Activated naive CD4-positive, alpha-beta T cell treated with anti-CD3 and anti-CD28 coated beads, Interleukin-2, amount 50 U/mL, for 24 hours (primary cell): ENCODE results near the gene ZFAND3.
A peak's percentile ranks its signal among the peaks of the same experiment; 100 is the strongest.

Experiments used
- H3K27ac Mint-ChIP-seq: one replicate; pipeline ENCODE4 v1.8.0; 2021; ENCODE audit warnings: mild to moderate bottlenecking, mixed read lengths
- H3K27me3 Mint-ChIP-seq: one replicate; pipeline ENCODE4 v1.8.0; 2021; ENCODE audit warnings: mixed read lengths
- H3K36me3 Mint-ChIP-seq: one replicate; pipeline ENCODE4 v1.8.0; 2021; ENCODE audit warnings: mixed read lengths
- H3K4me1 Mint-ChIP-seq: one replicate; pipeline ENCODE4 v1.8.0; 2021; ENCODE audit warnings: mixed read lengths
- H3K4me3 Mint-ChIP-seq: one replicate; pipeline ENCODE4 v1.8.0; 2021; ENCODE audit warnings: mild to moderate bottlenecking, mixed read lengths
- H3K9me3 Mint-ChIP-seq: one replicate; pipeline ENCODE4 v1.8.0; 2021; ENCODE audit warnings: mixed read lengths

The ZFAND3 gene

GRCh38 chr6:38016824-38017223, 197.3 kb downstream of the ZFAND3 start:
- Mint-ChIP-seq H3K4me1 (peaks cover 56% of the 10 kb centered on the region), H3K27ac (no peak overlapping the region), H3K27me3 (no peaks in the 10 kb centered on the region), H3K36me3 (peaks cover 2% of the 10 kb centered on the region), H3K4me3 (no peak overlapping the region), H3K9me3 (no peaks in the 10 kb centered on the region)

DNA sequence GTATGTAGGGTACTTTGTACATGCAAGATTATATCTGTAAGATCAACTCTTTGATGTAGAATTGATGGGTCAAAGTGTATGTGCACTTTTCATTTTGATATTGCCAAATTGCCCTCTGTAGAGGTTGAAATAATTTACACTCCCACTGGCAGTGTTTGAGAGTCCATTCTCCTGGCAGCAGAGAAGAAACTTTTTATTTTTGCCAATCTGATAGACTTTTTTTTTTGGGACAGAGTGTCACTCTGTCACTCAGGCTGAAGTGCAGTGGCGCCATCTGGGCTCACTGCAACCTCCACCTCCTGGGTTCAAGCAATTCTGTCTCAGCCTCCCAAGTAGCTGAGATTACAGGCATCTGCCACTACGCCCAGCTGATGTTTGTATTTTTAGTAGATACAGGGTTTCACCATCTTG, 199.2 kb downstream of the ZFAND3 start:
- H3K27me3 Mint-ChIP-seq = no peaks in the 10 kb centered on the region
- H3K4me3 Mint-ChIP-seq = no peak overlapping the region
- peaks cover 2% of the 10 kb centered on the region for H3K36me3 Mint-ChIP-seq
- H3K4me1 Mint-ChIP-seq = peaks cover 61% of the 10 kb centered on the region
- no peaks in the 10 kb centered on the region for H3K9me3 Mint-ChIP-seq
- H3K27ac Mint-ChIP-seq = no peak overlapping the region

- Mint-ChIP-seq H3K4me3 (no peak overlapping the region), H3K36me3 (peaks cover 6% of the 10 kb centered on the region), H3K4me1 (peaks cover 56% of the 10 kb centered on the region), H3K9me3 (no peaks in the 10 kb centered on the region), H3K27ac (no peak overlapping the region), H3K27me3 (no peaks in the 10 kb centered on the region)
Measured at GRCh38 chr6:38020593-38020992, 201.1 kb downstream of the ZFAND3 start.

GRCh38 chr6:38021029-38021428, 201.5 kb downstream of the ZFAND3 start:
- no peak overlapping the region for H3K4me3 Mint-ChIP-seq
- no peaks in the 10 kb centered on the region for H3K9me3 Mint-ChIP-seq
- peaks cover 6% of the 10 kb centered on the region for H3K36me3 Mint-ChIP-seq
- no peak overlapping the region for H3K27ac Mint-ChIP-seq
- no peaks in the 10 kb centered on the region for H3K27me3 Mint-ChIP-seq
- peaks cover 60% of the 10 kb centered on the region for H3K4me1 Mint-ChIP-seq

DNA sequence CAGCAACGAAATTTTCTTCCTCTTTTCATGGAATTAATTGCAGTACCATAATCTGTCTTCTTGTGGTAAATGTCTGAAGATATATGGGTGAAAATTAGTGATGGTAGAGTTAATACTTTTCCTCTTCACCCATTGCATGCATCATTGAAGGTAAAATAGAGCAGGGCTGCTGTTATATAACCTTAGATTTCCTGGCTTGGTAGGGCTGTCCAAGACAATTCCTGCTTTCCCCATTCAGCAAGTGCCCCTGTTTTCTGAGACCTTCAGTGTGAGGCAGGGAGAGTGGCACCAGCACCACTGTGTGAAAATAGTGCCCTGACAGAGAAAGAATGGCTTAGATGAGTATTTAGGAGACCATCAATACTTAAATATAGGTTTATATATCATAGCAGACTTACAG, 202.0 kb downstream of the ZFAND3 start:
- H3K4me1 Mint-ChIP-seq = peaks cover 60% of the 10 kb centered on the region
- no peaks in the 10 kb centered on the region for H3K27me3 Mint-ChIP-seq
- H3K4me3 Mint-ChIP-seq = no peak overlapping the region
- peaks cover 6% of the 10 kb centered on the region for H3K36me3 Mint-ChIP-seq
- H3K9me3 Mint-ChIP-seq = no peaks in the 10 kb centered on the region
- H3K27ac Mint-ChIP-seq = peak overlapping the region; percentile 51

DNA sequence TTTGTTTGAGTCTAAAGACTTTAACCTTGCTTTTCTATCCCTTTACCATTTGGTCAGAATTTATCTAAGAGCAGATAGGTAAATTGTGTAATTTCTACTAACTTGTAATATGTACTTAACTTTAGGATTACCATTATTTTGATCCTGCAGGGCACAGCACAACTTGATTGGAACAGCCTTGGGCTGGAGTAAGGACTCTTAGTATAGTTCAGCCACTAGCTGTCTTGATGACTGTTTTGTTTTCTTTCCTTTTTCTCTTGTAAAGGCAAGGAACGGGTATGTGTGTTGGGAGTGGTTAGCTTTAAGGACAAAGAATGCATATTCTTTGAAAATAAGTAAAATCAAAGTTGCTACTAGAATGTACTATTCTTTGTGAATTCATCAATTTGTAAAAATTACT, 203.2 kb downstream of the ZFAND3 start:
- no peaks in the 10 kb centered on the region for H3K9me3 Mint-ChIP-seq
- H3K27ac Mint-ChIP-seq = no peak overlapping the region
- peaks cover 6% of the 10 kb centered on the region for H3K36me3 Mint-ChIP-seq
- no peak overlapping the region for H3K4me3 Mint-ChIP-seq
- peaks cover 66% of the 10 kb centered on the region for H3K4me1 Mint-ChIP-seq
- H3K27me3 Mint-ChIP-seq = no peaks in the 10 kb centered on the region

GRCh38 chr6:38024908-38025307, 205.4 kb downstream of the ZFAND3 start:
- Mint-ChIP-seq H3K9me3 (no peaks in the 10 kb centered on the region), H3K36me3 (peaks cover 6% of the 10 kb centered on the region), H3K27me3 (no peaks in the 10 kb centered on the region), H3K4me1 (peaks cover 72% of the 10 kb centered on the region), H3K4me3 (no peak overlapping the region), H3K27ac (no peak overlapping the region)

DNA sequence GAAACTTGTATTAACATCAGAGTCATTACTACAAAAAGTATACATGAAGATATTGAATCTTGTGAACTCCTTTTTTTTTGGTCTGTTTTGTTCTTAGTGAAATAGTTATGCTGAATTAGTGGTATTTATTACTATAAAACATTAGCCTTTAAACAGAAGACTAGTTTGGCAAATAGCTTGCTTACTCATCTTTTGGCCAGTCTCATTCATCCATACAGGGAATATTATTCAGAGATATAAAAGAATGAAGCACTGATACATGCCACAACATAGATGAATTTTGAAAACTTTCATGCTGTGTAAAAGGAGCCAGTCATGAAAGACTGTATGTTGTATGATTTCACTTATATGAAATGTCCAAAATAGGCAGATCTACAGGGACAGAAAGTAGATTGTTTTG, 205.9 kb downstream of the ZFAND3 start:
- no peaks in the 10 kb centered on the region for H3K9me3 Mint-ChIP-seq
- peaks cover 6% of the 10 kb centered on the region for H3K36me3 Mint-ChIP-seq
- no peaks in the 10 kb centered on the region for H3K27me3 Mint-ChIP-seq
- H3K4me1 Mint-ChIP-seq = peaks cover 76% of the 10 kb centered on the region
- H3K4me3 Mint-ChIP-seq = no peak overlapping the region
- no peak overlapping the region for H3K27ac Mint-ChIP-seq

DNA sequence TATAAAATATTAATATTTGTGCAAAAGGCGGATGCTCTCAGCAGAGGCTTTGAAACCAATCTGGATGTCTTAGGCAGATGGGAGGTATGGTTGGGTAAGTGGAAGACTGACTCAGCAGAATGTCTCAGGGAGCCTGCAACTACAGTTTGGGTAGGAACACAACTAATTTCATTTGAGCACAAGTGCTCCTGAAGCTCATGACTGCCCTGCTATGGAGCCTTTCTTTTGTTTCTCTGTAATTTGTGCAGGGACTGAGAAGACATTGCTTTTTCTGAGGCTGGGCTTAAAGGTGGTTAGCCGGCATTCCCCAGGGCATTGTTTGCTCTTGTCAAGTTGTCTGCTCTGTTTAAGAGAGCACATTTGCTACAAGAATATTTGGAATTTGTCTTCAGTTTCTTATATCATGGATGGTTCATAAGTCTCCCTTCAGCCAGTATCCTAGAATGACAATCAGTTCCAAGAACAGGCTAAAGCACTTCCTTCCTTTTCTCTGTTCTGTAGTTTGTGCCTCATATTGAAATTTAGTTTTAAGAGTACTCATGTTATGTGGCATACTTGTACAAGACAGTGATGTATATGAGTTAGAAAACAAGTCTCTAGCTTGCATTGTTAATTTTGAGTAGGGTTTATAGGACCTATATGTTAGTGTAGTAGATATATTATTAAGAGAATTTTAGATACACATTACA, 208.3 kb downstream of the ZFAND3 start:
- Mint-ChIP-seq H3K27me3 (no peaks in the 10 kb centered on the region), H3K4me1 (peaks cover 76% of the 10 kb centered on the region), H3K36me3 (peaks cover 7% of the 10 kb centered on the region), H3K4me3 (no peak overlapping the region), H3K27ac (no peak overlapping the region), H3K9me3 (no peaks in the 10 kb centered on the region)

DNA sequence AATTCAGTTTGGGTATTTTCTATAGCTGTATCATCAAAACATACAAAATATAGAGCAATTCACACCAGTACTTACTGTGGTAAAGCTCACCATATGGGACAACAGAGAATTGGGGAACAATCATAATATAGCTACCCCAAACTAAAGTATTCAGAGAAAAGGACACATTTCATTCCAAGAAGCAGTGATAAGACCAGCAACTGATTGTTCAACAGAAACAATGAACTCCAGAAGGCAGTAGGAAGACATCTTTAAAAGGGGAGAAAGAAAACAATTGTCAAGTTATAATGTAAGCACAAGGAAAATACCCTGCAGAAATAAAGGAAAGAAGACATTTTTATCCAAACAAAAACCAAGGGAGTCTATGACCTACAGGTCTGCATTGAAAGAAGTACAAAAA, 210.9 kb downstream of the ZFAND3 start:
- Mint-ChIP-seq H3K36me3 (peaks cover 1% of the 10 kb centered on the region), H3K4me1 (peaks cover 93% of the 10 kb centered on the region), H3K27ac (no peak overlapping the region), H3K9me3 (no peaks in the 10 kb centered on the region), H3K4me3 (no peak overlapping the region), H3K27me3 (no peaks in the 10 kb centered on the region)

- Mint-ChIP-seq H3K4me1 (peaks cover 85% of the 10 kb centered on the region), H3K4me3 (no peak overlapping the region), H3K27ac (no peak overlapping the region), H3K27me3 (no peaks in the 10 kb centered on the region), H3K9me3 (no peaks in the 10 kb centered on the region), H3K36me3 (peaks cover 5% of the 10 kb centered on the region)
Measured at GRCh38 chr6:38032797-38033196, 213.3 kb downstream of the ZFAND3 start.

- peaks cover 6% of the 10 kb centered on the region for H3K36me3 Mint-ChIP-seq
- H3K4me1 Mint-ChIP-seq = peaks cover 82% of the 10 kb centered on the region
- no peaks in the 10 kb centered on the region for H3K27me3 Mint-ChIP-seq
- no peaks in the 10 kb centered on the region for H3K9me3 Mint-ChIP-seq
- H3K4me3 Mint-ChIP-seq = no peak overlapping the region
- no peak overlapping the region for H3K27ac Mint-ChIP-seq
Measured at GRCh38 chr6:38033442-38033982, 214.0 kb downstream of the ZFAND3 start.

GRCh38 chr6:38034274-38034914, 214.9 kb downstream of the ZFAND3 start:
- Mint-ChIP-seq H3K4me3 (peak overlapping the region; percentile 15), H3K36me3 (peaks cover 6% of the 10 kb centered on the region), H3K9me3 (no peaks in the 10 kb centered on the region), H3K27me3 (no peaks in the 10 kb centered on the region), H3K27ac (no peak overlapping the region), H3K4me1 (peaks cover 78% of the 10 kb centered on the region)

GRCh38 chr6:38035478-38035877, 216.0 kb downstream of the ZFAND3 start:
- Mint-ChIP-seq H3K27me3 (no peaks in the 10 kb centered on the region), H3K9me3 (no peaks in the 10 kb centered on the region), H3K27ac (no peak overlapping the region), H3K36me3 (peaks cover 6% of the 10 kb centered on the region), H3K4me3 (no peak overlapping the region), H3K4me1 (peaks cover 72% of the 10 kb centered on the region)

DNA sequence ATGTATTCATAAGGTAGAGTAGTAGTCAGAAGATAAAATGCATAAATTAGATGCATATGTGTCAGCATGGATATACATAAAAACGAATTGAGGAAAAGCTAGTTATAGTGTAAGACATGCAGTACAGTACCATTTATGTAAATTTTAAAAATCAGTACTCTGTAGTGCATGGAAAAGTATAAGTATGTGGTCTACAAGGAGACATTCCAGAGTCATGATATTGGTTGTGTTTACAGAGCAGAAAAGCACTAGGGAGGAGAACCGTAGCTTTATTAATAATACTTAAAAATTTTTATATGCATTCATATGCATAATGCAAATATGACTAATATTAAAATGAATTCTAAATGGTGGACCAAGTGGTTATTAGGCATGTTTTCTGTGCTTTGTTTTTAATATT, 220.0 kb downstream of the ZFAND3 start:
- peaks cover 46% of the 10 kb centered on the region for H3K4me1 Mint-ChIP-seq
- H3K27ac Mint-ChIP-seq = no peak overlapping the region
- no peaks in the 10 kb centered on the region for H3K27me3 Mint-ChIP-seq
- peaks cover 5% of the 10 kb centered on the region for H3K36me3 Mint-ChIP-seq
- no peaks in the 10 kb centered on the region for H3K9me3 Mint-ChIP-seq
- H3K4me3 Mint-ChIP-seq = no peak overlapping the region

GRCh38 chr6:38040254-38040653, 220.7 kb downstream of the ZFAND3 start:
- H3K27me3 Mint-ChIP-seq = no peaks in the 10 kb centered on the region
- peaks cover 7% of the 10 kb centered on the region for H3K36me3 Mint-ChIP-seq
- no peak overlapping the region for H3K4me3 Mint-ChIP-seq
- no peak overlapping the region for H3K27ac Mint-ChIP-seq
- H3K9me3 Mint-ChIP-seq = no peaks in the 10 kb centered on the region
- H3K4me1 Mint-ChIP-seq = peaks cover 41% of the 10 kb centered on the region
